Ishikawa (cell line): Measurements from ENCODE around the gene CFAP92.

Experiments
- CEBPB ChIP-seq: IDR thresholded peaks from 2 replicates; pipeline ENCODE4 v1.6.1; 2012
- CREB1 ChIP-seq: IDR thresholded peaks from 2 replicates; pipeline ENCODE4 v1.6.1; 2012; ENCODE audit warnings: low read depth
- EGR1 ChIP-seq: IDR thresholded peaks from 2 replicates; pipeline ENCODE4 v1.6.1; 2012
- EP300 ChIP-seq: IDR thresholded peaks from 2 replicates; pipeline ENCODE4 v1.6.1; 2012; ENCODE audit warnings: borderline replicate concordance
- RAD21 ChIP-seq: IDR thresholded peaks from 2 replicates; pipeline ENCODE4 v1.6.1; 2012; ENCODE audit warnings: low read depth
- TAF1 ChIP-seq: IDR thresholded peaks from 2 replicates; pipeline ENCODE4 v1.6.1; 2012; ENCODE audit warnings: low read depth, mild to moderate bottlenecking
- TCF12 ChIP-seq: IDR thresholded peaks from 2 replicates; pipeline ENCODE4 v1.6.1; 2012; ENCODE audit warnings: low read depth
- TEAD4 ChIP-seq: IDR thresholded peaks from 2 replicates; pipeline ENCODE4 v1.6.1; 2012
- YY1 ChIP-seq: IDR thresholded peaks from 2 replicates; pipeline ENCODE4 v1.6.1; 2012; ENCODE audit warnings: low read depth
- TF ChIP-seq, protein P1 (sequence below): IDR thresholded peaks from 2 replicates; pipeline ENCODE4 v1.6.1; 2012
- TF ChIP-seq, protein P2 (sequence below): IDR thresholded peaks from 2 replicates; pipeline ENCODE4 v1.6.1; 2012; ENCODE audit warnings: low read depth, mild to moderate bottlenecking

GRCh38 chr3:129018751-129019150, 24.9 kb upstream of the CFAP92 start:
- TF ChIP-seq EP300 (no peak), TEAD4 (no peak), YY1 (no peak), CEBPB (no peak), TCF12 (no peak), TAF1 (no peak), RAD21 (no peak), EGR1 (no peak), CREB1 (no peak)
- TF ChIP-seq, protein P1, sequence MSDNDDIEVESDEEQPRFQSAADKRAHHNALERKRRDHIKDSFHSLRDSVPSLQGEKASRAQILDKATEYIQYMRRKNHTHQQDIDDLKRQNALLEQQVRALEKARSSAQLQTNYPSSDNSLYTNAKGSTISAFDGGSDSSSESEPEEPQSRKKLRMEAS = no peak
- TF ChIP-seq, protein P2, sequence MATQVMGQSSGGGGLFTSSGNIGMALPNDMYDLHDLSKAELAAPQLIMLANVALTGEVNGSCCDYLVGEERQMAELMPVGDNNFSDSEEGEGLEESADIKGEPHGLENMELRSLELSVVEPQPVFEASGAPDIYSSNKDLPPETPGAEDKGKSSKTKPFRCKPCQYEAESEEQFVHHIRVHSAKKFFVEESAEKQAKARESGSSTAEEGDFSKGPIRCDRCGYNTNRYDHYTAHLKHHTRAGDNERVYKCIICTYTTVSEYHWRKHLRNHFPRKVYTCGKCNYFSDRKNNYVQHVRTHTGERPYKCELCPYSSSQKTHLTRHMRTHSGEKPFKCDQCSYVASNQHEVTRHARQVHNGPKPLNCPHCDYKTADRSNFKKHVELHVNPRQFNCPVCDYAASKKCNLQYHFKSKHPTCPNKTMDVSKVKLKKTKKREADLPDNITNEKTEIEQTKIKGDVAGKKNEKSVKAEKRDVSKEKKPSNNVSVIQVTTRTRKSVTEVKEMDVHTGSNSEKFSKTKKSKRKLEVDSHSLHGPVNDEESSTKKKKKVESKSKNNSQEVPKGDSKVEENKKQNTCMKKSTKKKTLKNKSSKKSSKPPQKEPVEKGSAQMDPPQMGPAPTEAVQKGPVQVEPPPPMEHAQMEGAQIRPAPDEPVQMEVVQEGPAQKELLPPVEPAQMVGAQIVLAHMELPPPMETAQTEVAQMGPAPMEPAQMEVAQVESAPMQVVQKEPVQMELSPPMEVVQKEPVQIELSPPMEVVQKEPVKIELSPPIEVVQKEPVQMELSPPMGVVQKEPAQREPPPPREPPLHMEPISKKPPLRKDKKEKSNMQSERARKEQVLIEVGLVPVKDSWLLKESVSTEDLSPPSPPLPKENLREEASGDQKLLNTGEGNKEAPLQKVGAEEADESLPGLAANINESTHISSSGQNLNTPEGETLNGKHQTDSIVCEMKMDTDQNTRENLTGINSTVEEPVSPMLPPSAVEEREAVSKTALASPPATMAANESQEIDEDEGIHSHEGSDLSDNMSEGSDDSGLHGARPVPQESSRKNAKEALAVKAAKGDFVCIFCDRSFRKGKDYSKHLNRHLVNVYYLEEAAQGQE = no peak
